CD4-positive, alpha-beta T cell treated with Interleukin-17A for 1 hour (primary cell): ENCODE data around the gene CDHR1.

Experiments used
- DNase-seq: peaks from one replicate; pipeline ENCODE4 v3.0.0-alpha.2; 2020

The CDHR1 gene

GRCh38 chr10:84234479-84234878, 40.1 kb downstream of the CDHR1 start:
- no peak for DNase-seq

GRCh38 chr10:84235096-84235495, 40.8 kb downstream of the CDHR1 start:
- no peak for DNase-seq

- no peak for DNase-seq
Measured at GRCh38 chr10:84236807-84237198, 42.5 kb downstream of the CDHR1 start.

GRCh38 chr10:84237199-84238051, 43.1 kb downstream of the CDHR1 start:
- DNase-seq = no peak

GRCh38 chr10:84238909-84239308, 44.6 kb downstream of the CDHR1 start:
- DNase-seq = no peak

GRCh38 chr10:84241185-84241790, 47.0 kb downstream of the CDHR1 start, which contains the start of gene LRIT1:
Gene LRIT1 (minus strand): TSS chr10:84241546. CDS start chr10:84241439, 107 bp downstream.
- DNase-seq = no peak

GRCh38 chr10:84243759-84244158, 49.4 kb downstream of the CDHR1 start:
- no peak for DNase-seq

GRCh38 chr10:84244651-84245270, 50.4 kb downstream of the CDHR1 start, which contains the start of gene RGR:
Gene RGR (plus strand): TSS chr10:84245053. CDS start chr10:84245091, 38 bp downstream.
- no peak for DNase-seq

GRCh38 chr10:84247496-84247895, 53.2 kb downstream of the CDHR1 start:
- DNase-seq = no peak

- DNase-seq = no peak
Measured at GRCh38 chr10:84248794-84249193, 54.5 kb downstream of the CDHR1 start.

GRCh38 chr10:84254552-84255478, 60.5 kb downstream of the CDHR1 start:
- DNase-seq = no peak

GRCh38 chr10:84256510-84257342, 62.4 kb downstream of the CDHR1 start:
- peak; percentile 28 for DNase-seq

GRCh38 chr10:84257343-84258020, 63.1 kb downstream of the CDHR1 start:
- DNase-seq = no peak

- no peak for DNase-seq
Measured at GRCh38 chr10:84258034-84258695, 63.8 kb downstream of the CDHR1 start.

GRCh38 chr10:84261236-84261915, 67.0 kb downstream of the CDHR1 start:
- DNase-seq = no peak

- DNase-seq = no peak
Measured at GRCh38 chr10:84262190-84262956, 68.0 kb downstream of the CDHR1 start.

- DNase-seq = no peak
Measured at GRCh38 chr10:84263716-84264115, 69.4 kb downstream of the CDHR1 start.

GRCh38 chr10:84264611-84265141, 70.3 kb downstream of the CDHR1 start:
- peak; percentile 69 for DNase-seq

GRCh38 chr10:84265418-84265817, 71.1 kb downstream of the CDHR1 start:
- DNase-seq = no peak
